ENCODE measurements around the gene KCTD21. TPM values are rescaled to one million over a fixed set of nuclear protein-coding genes. Genes with fewer than 3 reads are reported as not detected.

The KCTD21 gene
- total RNA-seq, 1 donor from 2014 or later, result 10.4 TPM

Other genes with a start within 250 kb of the KCTD21 start
- 19.6 TPM for gene INTS4, start 194.0 kb downstream of the KCTD21 start, total RNA-seq
- gene KCTD14, start 165.3 kb downstream of the KCTD21 start, total RNA-seq, result not detected
- 2.6 TPM for gene THRSP, start 124.8 kb downstream of the KCTD21 start, total RNA-seq
- gene NDUFC2, start 108.8 kb downstream of the KCTD21 start, total RNA-seq, result 328 TPM
- 15.8 TPM for gene ALG8, start 49.0 kb downstream of the KCTD21 start, total RNA-seq
- gene USP35, start 293 bp upstream of the KCTD21 start, total RNA-seq, result 4.6 TPM
- gene GAB2, start 229.2 kb upstream of the KCTD21 start, total RNA-seq, result 14.9 TPM

All from Right ventricle myocardium superior (tissue), 1 donor.